Gastroesophageal sphincter (tissue), 4 donors: ENCODE measurements around the gene SLC7A14. TPM values are rescaled to one million over a fixed set of nuclear protein-coding genes. Genes with fewer than 3 reads are reported as not detected.

Experiments
- ATAC-seq: fragments of 150-250 bp; one replicate; pipeline ENCODE4 v1.9.1; 2016; ENCODE audit warnings: mild to moderate bottlenecking, moderate library complexity
- H3K27ac ChIP-seq, 4 donors: fragments of 200-600 bp; sonication (generic) in 3 of 4; 1 replicate in 3 of 4; 2 replicates in 1 of 4; pipeline ENCODE4 v1.5.1; 2016 to 2019
- H3K27me3 ChIP-seq: fragments of 200-600 bp; sonication (generic); one replicate; pipeline ENCODE4 v1.5.1; 2019
- H3K36me3 ChIP-seq, 2 donors: fragments of 200-600 bp; sonication (generic); one replicate each; pipeline ENCODE4 v1.5.1; 2019; ENCODE audit warnings: control low read depth in 1 of 2
- H3K4me1 ChIP-seq, 3 donors: fragments of 200-600 bp; sonication (generic); 1 replicate in 2 of 3; 2 replicates in 1 of 3; pipeline ENCODE4 v1.5.1; 2016 to 2019; ENCODE audit warnings: control low read depth in 2 of 3
- H3K4me3 ChIP-seq, 2 donors: fragments of 200-600 bp; sonication (generic); one replicate each; pipeline ENCODE4 v1.5.1; 2019; ENCODE audit warnings: mild to moderate bottlenecking in 1 of 2, moderate library complexity in 1 of 2
- H3K9me3 ChIP-seq, 3 donors: fragments of 200-600 bp; sonication (generic); one replicate each; pipeline ENCODE4 v1.5.1; 2017 to 2019; ENCODE audit warnings: control low read depth in 2 of 3
- EP300 ChIP-seq: sonication (generic); formaldehyde crosslinking; IDR thresholded peaks from one replicate; pipeline ENCODE4 v1.6.1; 2017; ENCODE audit warnings: antibody characterized with exemption, mild to moderate bottlenecking
- POLR2A ChIP-seq, 2 donors: fragments of 450-650 bp; IDR thresholded peaks; one replicate each; pipeline ENCODE4 v1.6.1; 2017; ENCODE audit warnings: antibody characterized with exemption in 2 of 2, mild to moderate bottlenecking in 2 of 2, moderate library complexity in 1 of 2
- POLR2AphosphoS5 ChIP-seq: sonication (generic); formaldehyde crosslinking; IDR thresholded peaks from one replicate; pipeline ENCODE4 v1.6.1; 2017; ENCODE audit warnings: antibody characterized with exemption
- WGBS, 2 donors: methylation state at CpG; one replicate each; pipeline ENCODE4 v1.1.5; 2018; ENCODE audit warnings: low coverage in 1 of 2; 5-methylcytosine and 5-hydroxymethylcytosine counted together
- total RNA-seq, 4 donors: library from RNA; depleted of rRNA; stranded (reverse); fragments of >200 nt; gene quantifications; one replicate each; pipeline ENCODE4 v1.1.0, GENCODE V29; 2016
- TF ChIP-seq, protein P1 (sequence below), 4 experiments: fragments of 200-600 bp in 2 of 4; fragments of 450-650 bp in 2 of 4; sonication (generic) in 1 of 4; IDR thresholded peaks; one replicate each; pipeline ENCODE4 v1.5.1; 2017 to 2019; ENCODE audit warnings: antibody characterized with exemption in 4 of 4, mild to moderate bottlenecking in 2 of 4, moderate library complexity in 2 of 4

The SLC7A14 gene
- total RNA-seq, 4 donors from 2014 or later: under 0.01 to 0.99 (median 0.43) TPM

DNA sequence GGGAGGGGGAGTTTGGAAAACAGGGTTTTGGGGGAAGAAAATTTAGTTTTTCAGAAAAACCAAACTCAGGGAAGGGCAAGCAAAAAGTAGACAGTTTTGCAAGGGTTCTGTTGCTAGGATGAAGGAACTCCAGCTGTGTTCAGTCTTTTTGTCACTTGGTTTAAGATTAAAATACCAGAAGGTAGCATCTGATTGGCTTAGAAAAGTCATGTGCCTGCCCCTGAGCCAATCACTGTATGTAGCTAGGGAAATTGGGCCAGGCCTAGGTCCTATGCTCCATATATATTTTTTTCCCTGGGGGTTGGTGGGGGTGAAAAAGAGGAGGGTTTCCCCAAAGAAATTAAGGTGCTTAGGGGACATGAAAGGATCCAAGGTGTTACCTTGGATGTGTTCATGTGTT, 142.9 kb downstream of the SLC7A14 start:
- ATAC-seq: no peak
- Histone ChIP-seq H3K27me3 (no peaks in the 10 kb centered on the region), H3K36me3 (no peaks in the 10 kb centered on the region), H3K4me1 (no peaks in the 10 kb centered on the region), H3K9me3 (no peaks in the 10 kb centered on the region), H3K4me3 (no peak overlapping the region), H3K27ac (no peak overlapping the region)
- TF ChIP-seq POLR2A (IDR thresholded peaks at IDR 0.05): no peak
- no peak for TF ChIP-seq EP300
- TF ChIP-seq, protein P1, sequence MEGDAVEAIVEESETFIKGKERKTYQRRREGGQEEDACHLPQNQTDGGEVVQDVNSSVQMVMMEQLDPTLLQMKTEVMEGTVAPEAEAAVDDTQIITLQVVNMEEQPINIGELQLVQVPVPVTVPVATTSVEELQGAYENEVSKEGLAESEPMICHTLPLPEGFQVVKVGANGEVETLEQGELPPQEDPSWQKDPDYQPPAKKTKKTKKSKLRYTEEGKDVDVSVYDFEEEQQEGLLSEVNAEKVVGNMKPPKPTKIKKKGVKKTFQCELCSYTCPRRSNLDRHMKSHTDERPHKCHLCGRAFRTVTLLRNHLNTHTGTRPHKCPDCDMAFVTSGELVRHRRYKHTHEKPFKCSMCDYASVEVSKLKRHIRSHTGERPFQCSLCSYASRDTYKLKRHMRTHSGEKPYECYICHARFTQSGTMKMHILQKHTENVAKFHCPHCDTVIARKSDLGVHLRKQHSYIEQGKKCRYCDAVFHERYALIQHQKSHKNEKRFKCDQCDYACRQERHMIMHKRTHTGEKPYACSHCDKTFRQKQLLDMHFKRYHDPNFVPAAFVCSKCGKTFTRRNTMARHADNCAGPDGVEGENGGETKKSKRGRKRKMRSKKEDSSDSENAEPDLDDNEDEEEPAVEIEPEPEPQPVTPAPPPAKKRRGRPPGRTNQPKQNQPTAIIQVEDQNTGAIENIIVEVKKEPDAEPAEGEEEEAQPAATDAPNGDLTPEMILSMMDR (IDR thresholded peaks at IDR 0.05): no peak
- no peak for TF ChIP-seq POLR2AphosphoS5

DNA sequence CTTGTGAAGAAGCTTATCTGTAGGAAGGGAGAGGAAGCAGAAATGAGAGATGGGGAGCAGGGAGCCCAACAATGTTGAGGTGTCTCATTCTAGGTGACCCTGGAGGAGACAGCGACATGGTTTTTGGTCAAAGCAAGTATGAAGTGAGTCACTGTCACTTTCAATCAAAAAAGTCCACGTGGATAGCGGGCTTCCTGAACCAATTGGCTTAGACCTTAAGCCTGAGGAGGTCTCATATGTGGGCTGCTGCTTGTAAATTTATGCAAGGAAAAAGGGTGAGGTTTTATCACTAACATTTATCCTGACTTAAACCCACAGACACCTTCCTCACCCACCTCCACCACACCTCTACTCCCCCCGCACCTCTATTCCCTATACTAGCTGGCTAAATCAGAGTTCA, 144.5 kb downstream of the SLC7A14 start:
- TF ChIP-seq EP300 (no peak), POLR2AphosphoS5 (no peak), POLR2A (IDR thresholded peaks at IDR 0.05) (no peak)
- TF ChIP-seq, protein P1 (IDR thresholded peaks at IDR 0.05): no peak
- Histone ChIP-seq H3K36me3 (no peaks in the 10 kb centered on the region), H3K4me3 (no peak overlapping the region), H3K27me3 (no peaks in the 10 kb centered on the region), H3K4me1 (no peaks in the 10 kb centered on the region), H3K9me3 (no peaks in the 10 kb centered on the region), H3K27ac (no peak overlapping the region)
- 90 to 94% methylated on average over 2 to 4 of the region's 4 CpGs for WGBS, 2 donors
- no peak for ATAC-seq

DNA sequence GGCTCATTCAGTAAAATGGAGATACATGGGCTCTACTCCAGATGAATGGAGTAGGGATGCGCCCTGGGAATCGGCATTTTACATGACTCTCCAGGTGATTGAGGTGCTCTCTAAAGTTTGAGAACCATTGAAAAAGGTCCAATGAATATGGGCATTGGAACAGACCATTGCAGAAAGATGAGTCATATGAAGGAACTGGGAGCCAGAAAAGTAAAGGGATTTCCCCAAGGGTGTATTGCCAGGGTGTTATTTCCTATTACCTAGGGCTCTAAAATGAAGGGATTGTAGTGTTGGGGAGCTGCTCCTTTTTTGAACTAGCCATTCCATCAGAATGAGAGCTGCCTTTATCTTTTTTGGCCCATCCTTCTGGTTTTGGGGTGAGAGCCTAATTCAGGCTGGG, 145.5 kb downstream of the SLC7A14 start:
- no peaks in the 10 kb centered on the region for H3K4me1 ChIP-seq
- H3K27ac ChIP-seq: no peak overlapping the region
- no peak overlapping the region for H3K4me3 ChIP-seq
- H3K36me3 ChIP-seq: no peaks in the 10 kb centered on the region
- ATAC-seq: no peak
- H3K27me3 ChIP-seq: no peaks in the 10 kb centered on the region
- H3K9me3 ChIP-seq: no peaks in the 10 kb centered on the region
- 88 to 100% methylated on average over 2 of the region's 2 CpGs for WGBS, 2 donors
- TF ChIP-seq POLR2AphosphoS5 (no peak), EP300 (no peak), POLR2A (IDR thresholded peaks at IDR 0.05) (no peak)
- TF ChIP-seq, protein P1 (IDR thresholded peaks at IDR 0.05): no peak

DNA sequence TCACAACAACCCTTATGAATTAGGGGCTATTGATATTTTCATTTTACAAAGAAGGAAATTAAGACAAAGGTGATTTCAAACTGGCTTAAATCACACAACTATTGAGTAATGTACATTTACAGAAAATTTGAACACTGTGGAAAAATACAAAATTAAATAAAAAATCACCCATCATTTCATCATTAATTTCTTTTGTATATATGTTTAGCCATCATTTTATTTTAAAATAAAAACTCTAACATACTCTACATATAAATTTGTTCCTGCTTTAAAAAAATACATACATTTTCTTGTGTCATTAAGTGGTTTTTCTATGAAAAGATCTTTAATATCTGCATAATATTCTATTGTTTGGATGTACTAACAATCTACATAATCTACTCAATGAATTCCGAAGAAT, 147.0 kb downstream of the SLC7A14 start:
- Histone ChIP-seq H3K9me3 (no peaks in the 10 kb centered on the region), H3K4me1 (no peaks in the 10 kb centered on the region), H3K4me3 (no peak overlapping the region), H3K27ac (no peak overlapping the region), H3K27me3 (no peaks in the 10 kb centered on the region), H3K36me3 (no peaks in the 10 kb centered on the region)
- ATAC-seq: no peak
- no peak for TF ChIP-seq EP300
- TF ChIP-seq, protein P1 (IDR thresholded peaks at IDR 0.05): no peak
- no peak for TF ChIP-seq POLR2A (IDR thresholded peaks at IDR 0.05)
- no peak for TF ChIP-seq POLR2AphosphoS5
- WGBS, 2 donors: 67 to 100% methylated on average over 1 of the region's 1 CpG

DNA sequence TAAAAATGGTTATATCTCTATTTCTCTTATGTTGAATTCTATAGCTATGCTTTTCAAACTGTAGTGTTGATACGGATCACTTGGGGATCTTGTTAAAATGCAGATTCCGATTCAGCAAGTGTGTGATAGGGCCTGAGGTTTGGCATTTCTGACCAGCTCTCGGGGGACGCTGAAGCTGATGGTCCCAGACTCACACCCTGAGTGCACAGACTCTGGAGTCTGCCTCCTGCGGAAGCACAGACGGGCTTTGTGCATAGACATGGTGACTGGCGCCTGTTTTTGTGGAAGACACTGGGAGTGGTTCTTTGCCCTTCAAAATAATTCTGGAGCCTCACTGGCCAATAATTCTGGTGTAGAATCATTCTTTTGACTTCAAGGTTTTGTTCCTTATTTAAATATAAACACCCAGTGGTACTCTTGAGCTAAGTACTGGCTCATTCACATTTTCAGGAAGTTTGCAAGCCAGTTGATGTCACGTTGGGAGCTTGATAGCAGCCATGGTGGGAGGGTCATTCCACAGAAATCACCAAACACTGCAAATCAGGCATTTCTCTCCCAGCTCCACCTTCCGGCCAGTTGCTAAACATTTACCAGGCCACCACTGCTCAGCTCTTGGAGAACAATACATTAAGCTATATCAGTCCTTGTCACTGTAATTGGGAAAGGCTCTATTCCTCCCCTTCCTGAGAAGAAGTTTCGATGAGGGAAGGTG, 148.0 kb downstream of the SLC7A14 start:
- Histone ChIP-seq H3K9me3 (no peaks in the 10 kb centered on the region), H3K4me1 (no peaks in the 10 kb centered on the region), H3K4me3 (no peak overlapping the region), H3K27ac (no peak overlapping the region), H3K27me3 (no peaks in the 10 kb centered on the region), H3K36me3 (no peaks in the 10 kb centered on the region)
- TF ChIP-seq EP300: no peak
- TF ChIP-seq, protein P1 (IDR thresholded peaks at IDR 0.05): no peak
- TF ChIP-seq POLR2AphosphoS5: no peak
- TF ChIP-seq POLR2A (IDR thresholded peaks at IDR 0.05): no peak
- 75 to 88% methylated on average over 2 to 6 of the region's 10 CpGs for WGBS, 2 donors
- no peak for ATAC-seq
